Measurements from ENCODE around the gene GDI1.

GDI1 gene

GRCh38 chrX:154464806-154465365 is 27.9 kb downstream of the GDI1 start:
- no peak for DNase-seq

DNA sequence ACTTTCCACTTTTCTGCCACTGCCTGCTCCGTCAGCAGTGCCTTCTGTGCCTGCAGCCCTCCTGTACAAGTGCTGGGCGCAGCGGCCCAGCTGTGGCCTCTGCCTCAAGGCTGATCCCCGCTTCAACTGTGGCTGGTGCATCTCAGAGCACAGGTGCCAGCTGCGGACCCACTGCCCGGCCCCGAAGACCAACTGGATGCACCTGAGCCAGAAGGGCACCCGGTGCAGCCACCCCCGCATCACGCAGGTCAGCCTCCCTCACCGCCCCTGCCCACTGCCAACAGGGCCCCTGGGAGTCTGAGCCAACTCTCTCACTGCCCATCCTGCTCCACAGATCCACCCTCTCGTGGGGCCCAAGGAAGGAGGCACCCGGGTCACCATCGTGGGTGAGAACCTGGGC is 28.6 kb downstream of the GDI1 start:
- no peak for DNase-seq

GRCh38 chrX:154466036-154466435 is 29.1 kb downstream of the GDI1 start:
- DNase-seq, result no peak

DNA sequence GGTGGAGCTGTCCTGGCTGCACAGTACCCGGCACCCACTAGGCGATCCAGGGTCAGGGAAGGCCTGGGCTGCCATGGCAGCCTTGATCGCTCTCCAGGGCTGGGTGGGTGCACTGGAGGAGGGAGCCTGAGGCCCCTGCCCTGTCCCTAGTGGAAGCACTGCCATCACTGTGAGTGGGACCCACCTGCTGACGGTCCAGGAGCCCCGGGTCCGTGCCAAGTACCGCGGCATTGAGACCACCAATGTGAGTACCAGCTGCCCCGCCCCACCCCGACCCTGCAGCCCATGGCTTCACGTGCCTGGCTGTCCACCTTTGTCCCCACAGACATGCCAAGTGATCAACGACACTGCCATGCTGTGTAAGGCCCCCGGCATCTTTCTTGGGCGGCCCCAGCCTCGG is 30.0 kb downstream of the GDI1 start:
- DNase-seq, result no peak

DNA sequence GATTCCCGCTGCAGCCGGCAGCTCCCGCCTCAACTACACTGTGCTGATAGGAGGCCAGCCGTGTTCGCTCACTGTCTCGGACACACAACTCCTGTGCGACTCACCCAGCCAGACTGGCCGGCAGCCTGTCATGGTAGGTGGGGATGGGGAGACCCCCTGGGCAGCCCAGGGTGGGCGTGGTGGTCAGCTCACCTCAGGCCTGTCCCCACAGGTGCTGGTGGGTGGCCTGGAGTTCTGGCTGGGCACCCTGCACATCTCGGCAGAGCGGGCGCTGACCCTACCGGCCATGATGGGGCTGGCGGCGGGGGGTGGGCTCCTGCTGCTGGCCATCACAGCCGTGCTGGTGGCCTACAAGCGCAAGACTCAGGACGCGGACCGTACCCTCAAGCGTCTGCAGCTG is 30.6 kb downstream of the GDI1 start:
- no peak for DNase-seq

GRCh38 chrX:154468217-154468616 is 31.3 kb downstream of the GDI1 start:
- DNase-seq, result no peak

DNA sequence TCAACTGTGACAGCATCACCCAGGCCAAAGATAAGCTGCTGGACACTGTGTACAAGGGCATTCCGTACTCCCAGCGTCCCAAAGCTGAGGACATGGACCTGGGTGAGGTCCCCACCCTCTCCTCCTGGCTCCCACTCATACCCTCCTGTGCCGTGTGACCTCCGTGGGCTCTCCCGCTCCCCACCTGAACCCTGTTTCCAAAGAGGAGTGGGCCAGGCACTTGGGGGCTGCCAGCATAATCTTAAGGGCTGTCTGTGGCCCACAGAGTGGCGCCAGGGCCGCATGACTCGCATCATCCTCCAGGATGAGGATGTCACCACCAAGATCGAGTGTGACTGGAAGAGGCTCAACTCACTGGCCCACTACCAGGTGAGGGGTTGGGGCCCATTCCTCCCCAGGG is 32.2 kb downstream of the GDI1 start:
- no peak for DNase-seq

DNA sequence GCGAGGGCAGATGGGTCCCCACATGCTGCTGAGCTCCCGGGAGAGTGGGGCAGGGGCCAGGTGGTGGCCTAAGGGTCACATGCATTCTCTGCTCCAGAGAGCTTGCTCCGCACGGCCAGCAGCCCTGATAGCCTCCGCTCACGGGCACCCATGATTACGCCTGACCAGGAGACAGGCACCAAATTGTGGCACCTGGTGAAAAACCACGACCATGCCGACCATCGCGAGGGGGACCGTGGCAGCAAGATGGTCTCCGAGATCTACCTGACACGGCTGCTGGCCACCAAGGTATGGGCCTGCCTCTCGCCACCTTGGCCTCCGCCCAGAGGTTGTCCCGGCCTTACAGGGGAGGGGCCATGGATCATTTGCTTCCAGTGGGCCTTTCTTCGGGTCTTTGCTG is 32.9 kb downstream of the GDI1 start:
- DNase-seq, result no peak

GRCh38 chrX:154470434-154470833 is 33.5 kb downstream of the GDI1 start:
- no peak for DNase-seq

DNA sequence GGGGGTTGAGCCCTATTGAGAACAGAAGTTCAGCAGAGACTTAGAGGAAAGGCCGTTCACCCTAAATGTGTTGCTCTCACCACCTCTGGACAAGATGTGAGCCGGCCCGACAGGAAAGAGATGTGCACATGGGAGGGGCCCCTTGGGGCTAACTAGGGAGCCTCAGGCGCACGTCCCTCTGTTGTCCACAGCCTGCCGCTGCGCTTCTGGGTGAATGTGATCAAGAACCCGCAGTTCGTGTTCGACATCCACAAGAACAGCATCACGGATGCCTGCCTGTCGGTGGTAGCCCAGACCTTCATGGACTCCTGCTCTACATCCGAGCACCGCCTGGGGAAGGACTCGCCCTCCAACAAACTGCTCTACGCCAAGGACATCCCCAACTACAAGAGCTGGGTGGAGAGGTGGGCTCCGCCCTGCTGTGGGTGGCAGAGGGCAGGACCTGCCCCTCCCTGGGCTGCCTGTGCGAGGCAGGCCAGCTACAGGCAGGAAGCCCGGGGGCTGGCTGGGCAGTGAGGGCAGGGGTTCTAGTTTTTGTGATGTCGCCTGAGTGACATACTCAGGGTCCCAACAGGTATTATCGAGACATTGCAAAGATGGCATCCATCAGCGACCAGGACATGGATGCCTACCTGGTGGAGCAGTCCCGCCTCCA is 34.1 kb downstream of the GDI1 start:
- no peak for DNase-seq

GRCh38 chrX:154471839-154472684 is 35.1 kb downstream of the GDI1 start:
- DNase-seq, result no peak

DNA sequence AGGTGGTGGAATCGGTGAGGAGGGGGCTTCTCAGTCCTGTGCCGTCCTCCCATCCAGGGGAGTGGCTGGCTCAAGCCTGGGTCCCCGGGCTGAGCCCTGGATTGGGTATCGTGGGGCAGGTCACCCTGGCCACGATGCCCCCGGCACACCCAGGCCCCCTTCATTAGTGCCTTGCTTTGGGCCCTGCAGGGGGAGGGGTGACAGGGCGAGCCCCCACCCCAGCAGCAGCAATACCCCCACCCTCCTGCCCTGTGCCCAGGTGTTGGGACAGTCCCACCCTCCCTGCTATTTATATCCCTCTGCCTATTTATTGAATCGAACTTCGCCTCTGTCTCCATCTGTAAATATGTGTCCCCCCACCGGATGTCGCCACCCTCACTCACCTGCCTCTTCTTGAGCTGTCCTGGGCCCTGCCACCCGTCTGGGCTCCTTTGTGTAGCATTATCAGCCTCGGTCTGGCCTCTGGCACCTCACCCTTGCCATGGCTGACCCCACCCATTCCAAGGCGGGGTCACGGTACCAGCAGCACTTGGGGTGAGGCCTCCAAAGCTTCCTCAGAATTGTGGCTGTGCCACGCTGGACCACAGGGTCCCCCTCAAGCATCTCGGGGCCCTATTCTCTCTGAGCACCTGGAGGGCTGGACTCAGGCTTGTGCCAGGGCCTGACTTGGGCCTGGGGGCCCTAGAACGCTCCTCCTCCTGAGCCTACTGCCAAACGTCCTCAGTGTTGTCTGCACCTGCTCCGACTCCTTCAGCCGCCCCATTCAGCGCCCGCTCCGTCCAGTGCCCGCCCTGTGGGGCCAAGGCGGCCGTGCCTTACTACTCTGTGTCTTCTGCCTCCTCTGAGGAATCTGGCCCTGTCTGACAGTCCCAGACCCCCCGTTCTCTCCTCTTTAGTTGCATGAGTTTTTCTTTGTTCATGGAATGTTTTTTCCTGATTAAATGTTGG is 36.0 kb downstream of the GDI1 start:
- no peak for DNase-seq

- no peak for DNase-seq
Measured at GRCh38 chrX:154473683-154474082, 36.7 kb downstream of the GDI1 start.

GRCh38 chrX:154476821-154477220 is 39.9 kb downstream of the GDI1 start:
- DNase-seq, result no peak

DNA sequence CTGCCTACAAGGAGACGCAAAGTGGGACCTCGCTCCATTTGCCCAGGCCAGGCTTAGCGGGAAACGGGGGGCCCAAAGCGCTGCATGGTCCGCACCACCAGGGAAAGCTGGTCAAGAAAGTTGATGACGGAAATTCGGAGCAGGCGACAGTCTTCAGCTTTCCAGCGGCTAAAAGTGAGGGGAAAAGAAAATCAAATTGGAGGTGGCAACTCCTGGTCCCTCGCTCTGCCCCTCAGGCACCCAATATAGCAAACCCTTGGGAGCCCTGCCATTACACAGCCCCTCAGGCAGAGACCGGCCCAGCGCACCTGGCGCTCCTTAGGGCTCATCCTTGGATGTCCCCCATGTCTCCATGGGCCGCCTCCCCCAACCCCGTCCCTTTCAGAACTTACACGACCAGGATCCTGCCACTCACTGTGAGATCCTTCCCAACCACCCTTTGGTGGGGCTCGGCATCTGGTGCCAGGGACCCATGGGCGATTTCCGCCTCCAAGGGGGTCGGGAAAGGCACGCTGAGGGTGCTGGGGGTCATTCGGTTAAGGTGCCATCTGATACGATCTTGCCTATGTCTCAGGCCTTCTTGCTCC is 41.0 kb downstream of the GDI1 start:
- no peak for DNase-seq

DNA sequence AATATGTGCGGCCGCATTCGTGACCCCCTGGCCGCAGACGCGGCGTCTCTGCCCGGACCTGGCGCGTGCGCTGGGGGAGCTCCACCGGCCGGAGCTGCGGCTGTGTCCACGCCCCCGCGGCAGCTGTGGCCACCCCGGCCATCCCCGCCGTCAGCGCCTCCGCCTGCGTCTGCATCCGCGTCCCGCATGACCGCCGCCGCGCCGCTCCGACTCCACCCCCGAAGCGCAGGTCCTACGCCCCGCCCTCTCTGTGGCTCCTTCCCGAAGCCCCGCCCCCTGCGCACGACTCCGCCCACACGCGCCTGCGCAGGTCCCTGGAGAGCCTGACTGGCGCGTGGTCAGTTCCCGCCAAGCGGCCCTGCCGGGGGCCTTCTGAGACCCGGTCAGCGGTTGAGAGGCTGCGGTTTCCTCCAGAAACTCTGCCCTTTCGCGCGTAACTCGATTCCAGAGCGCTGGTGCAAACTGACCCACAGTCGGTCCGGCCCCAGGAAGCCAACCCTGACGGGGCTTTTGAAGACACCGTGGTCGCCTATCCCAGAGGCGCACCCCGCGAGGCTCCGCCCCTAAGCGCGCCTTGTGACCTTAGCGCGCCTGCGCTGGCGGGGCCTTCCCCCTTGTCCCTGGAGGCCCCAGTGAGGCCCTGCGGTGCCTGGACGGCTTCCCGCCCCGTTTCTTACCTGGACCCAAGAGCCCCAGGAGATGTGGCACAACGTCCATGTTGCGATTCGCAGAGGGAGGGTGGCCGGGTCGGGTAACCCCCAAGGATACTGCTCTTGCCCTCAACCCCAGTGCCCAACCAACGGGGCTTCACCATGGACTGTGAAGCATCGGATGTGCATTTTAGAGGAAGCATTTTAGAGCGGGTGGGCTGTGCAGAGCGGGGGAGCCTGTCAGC is 42.0 kb downstream of the GDI1 start, which contains the start of gene LAGE3:
TSS of gene LAGE3 (minus strand) at position 554 of the 895 bp plus-strand sequence. CDS start at position 188, 366 bp downstream.
- peak; percentile 94 to 96 for DNase-seq

- no peak for DNase-seq
Measured at GRCh38 chrX:154481195-154481594, 44.2 kb downstream of the GDI1 start.

DNA sequence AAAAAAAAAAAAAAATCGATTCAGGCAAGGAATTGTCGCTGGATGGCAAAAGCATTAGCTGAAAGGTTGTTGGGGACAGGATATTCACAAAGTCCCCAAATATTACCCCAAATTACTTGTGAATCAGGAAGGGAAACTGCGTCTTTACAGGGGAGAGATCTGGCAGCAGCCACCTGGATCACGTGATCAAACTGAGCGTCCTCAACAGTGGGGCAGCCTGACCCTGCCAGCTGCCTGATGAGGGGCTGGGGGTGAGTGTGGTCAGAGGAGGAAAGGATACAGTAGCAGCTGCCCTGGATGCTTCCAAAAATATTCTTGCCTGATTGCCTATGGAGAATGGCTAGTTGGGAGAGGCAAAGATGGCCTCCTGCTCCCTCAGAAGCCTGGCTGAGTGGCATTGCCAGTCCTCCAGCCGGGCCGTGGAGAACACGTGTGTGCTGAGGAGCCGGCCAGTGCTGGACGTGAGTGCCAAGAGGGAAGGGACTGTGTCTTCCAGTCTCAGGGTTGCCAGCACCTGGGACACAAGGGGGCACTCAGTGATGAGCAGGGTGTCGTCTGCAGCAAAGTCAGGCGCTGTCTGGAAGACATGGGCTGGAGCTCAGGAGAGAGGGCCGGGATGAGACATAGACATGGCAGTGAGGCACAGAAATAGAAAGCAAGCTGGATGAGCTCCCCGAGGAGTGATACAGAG is 45.1 kb downstream of the GDI1 start:
- DNase-seq, result no peak

GRCh38 chrX:154482786-154483185 is 45.8 kb downstream of the GDI1 start:
- DNase-seq, result no peak

DNA sequence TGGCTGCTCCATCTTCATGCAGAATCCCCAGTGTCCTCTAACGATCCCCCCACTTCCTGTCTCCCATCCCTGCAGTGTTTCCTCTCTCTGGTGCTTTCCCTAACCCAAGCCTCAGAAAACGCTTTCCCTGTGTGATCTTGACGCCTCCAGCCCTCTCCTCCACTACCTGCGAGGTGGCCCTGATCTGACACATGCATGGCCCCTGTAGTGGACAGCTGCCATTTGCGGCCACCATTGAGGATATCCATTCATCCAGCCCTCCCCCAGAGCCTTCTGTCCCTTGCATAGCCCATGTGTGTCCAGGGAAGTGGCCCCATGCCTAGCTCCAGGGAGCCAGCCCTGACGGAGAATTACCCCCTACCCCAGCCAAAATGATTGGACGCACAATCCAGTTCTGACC is 46.4 kb downstream of the GDI1 start:
- DNase-seq, result no peak
